ENCODE measurements around the gene ITGA3. TPM values are rescaled to one million over a fixed set of nuclear protein-coding genes. Genes with fewer than 3 reads are reported as not detected.
A peak's percentile ranks its signal among the peaks of the same experiment; 100 is the strongest.

ITGA3 gene
- total RNA-seq, 1 experiment from 2014 or later: 22.5 TPM

- Histone ChIP-seq H3T11ph (ENCODE audit: low read length) (no peak overlapping the region), H2AFZ (ENCODE audit: low read length) (no peak overlapping the region), H2BK5ac (ENCODE audit: insufficient read length, low read length) (no peak overlapping the region), H4K5ac (ENCODE audit: insufficient read length, low read depth, low read length) (no peak overlapping the region), H3K9ac (ENCODE audit: extremely low read depth, insufficient read length, low read length) (no peak overlapping the region), H3K4me1 (ENCODE audit: insufficient read depth, low read length) (peaks cover 17% of the 10 kb centered on the region), H3K23me2 (ENCODE audit: insufficient read length, low read depth, low read length, poor library complexity, severe bottlenecking) (peaks cover 15% of the 10 kb centered on the region), H3K27ac (ENCODE audit: insufficient read length, low read depth, low read length) (no peak overlapping the region), H2BK12ac (ENCODE audit: insufficient read length, low read depth, low read length) (no peak overlapping the region), H2BK20ac (ENCODE audit: low read depth, low read length, poor library complexity, severe bottlenecking) (no peak overlapping the region), H3K27me3 (ENCODE audit: insufficient read depth, low read length) (no peaks in the 10 kb centered on the region), H3K23ac (ENCODE audit: insufficient read length, low read depth, low read length) (no peak overlapping the region), H3K18ac (ENCODE audit: insufficient read length, low read depth, low read length) (no peak overlapping the region), H4K91ac (ENCODE audit: insufficient read length, low read depth, low read length) (no peak overlapping the region), H4K8ac (replicated peaks; ENCODE audit: insufficient read length, low read depth, low read length) (no peak overlapping the region), H2AK5ac (ENCODE audit: insufficient read length, low read length) (no peak overlapping the region), H3K14ac (ENCODE audit: insufficient read depth, low read length) (no peak overlapping the region), H3K79me2 (ENCODE audit: insufficient read depth, low read length) (no peaks in the 10 kb centered on the region), H3K4me2 (ENCODE audit: insufficient read depth, insufficient read length, low read length) (no peak overlapping the region), H3K4ac (ENCODE audit: low read depth, low read length) (no peak overlapping the region), H4K20me1 (ENCODE audit: control insufficient read depth, insufficient read depth, insufficient read length) (no peaks in the 10 kb centered on the region), H3K56ac (ENCODE audit: insufficient read length, low read depth, low read length) (no peak overlapping the region), H3K79me1 (ENCODE audit: insufficient read depth, low read depth, low read length, poor library complexity, severe bottlenecking) (no peaks in the 10 kb centered on the region), H2BK120ac (ENCODE audit: low read depth, low read length, poor library complexity, severe bottlenecking) (no peak overlapping the region), H3K9me3 (ENCODE audit: control insufficient read depth, low read depth, low read length) (no peaks in the 10 kb centered on the region), H2BK15ac (ENCODE audit: low read depth, low read length) (no peak overlapping the region)
- H3K36me3 Mint-ChIP-seq (ENCODE audit: insufficient read depth in 1 of 3, low read depth in 3 of 3): no peaks in the 10 kb centered on the region; a peak in 1 of 7 replicates
- peaks cover 58 to 64% of the 10 kb centered on the region in 2 experiments for H3K4me1 Mint-ChIP-seq
- no peak for TF ChIP-seq CTCF (conservative IDR thresholded peaks at IDR 0.05)
- H3K9me3 Mint-ChIP-seq: no peaks in the 10 kb centered on the region
- no peak for DNase-seq
- peaks cover 16% of the 10 kb centered on the region for H3K27me3 Mint-ChIP-seq (ENCODE audit: low read depth)
- peak overlapping the region in 1 of 3 experiments; percentile 21; a peak in 2 of 7 replicates for H3K27ac Mint-ChIP-seq
- H3K4me3 Mint-ChIP-seq: no peak overlapping the region
- WGBS (ENCODE audit: extremely low coverage, insufficient read length, low lambda C conversion rate): no CpG with 5 or more reads among the region's 7 CpGs
These were observed 2.9 kb upstream of the ITGA3 start for GRCh38 chr17:50052822-50053653.
